Measurements from ENCODE around the gene PLA2G4F. TPM values are rescaled to one million over a fixed set of nuclear protein-coding genes. Genes with fewer than 3 reads are reported as not detected.

PLA2G4F gene, protein sequence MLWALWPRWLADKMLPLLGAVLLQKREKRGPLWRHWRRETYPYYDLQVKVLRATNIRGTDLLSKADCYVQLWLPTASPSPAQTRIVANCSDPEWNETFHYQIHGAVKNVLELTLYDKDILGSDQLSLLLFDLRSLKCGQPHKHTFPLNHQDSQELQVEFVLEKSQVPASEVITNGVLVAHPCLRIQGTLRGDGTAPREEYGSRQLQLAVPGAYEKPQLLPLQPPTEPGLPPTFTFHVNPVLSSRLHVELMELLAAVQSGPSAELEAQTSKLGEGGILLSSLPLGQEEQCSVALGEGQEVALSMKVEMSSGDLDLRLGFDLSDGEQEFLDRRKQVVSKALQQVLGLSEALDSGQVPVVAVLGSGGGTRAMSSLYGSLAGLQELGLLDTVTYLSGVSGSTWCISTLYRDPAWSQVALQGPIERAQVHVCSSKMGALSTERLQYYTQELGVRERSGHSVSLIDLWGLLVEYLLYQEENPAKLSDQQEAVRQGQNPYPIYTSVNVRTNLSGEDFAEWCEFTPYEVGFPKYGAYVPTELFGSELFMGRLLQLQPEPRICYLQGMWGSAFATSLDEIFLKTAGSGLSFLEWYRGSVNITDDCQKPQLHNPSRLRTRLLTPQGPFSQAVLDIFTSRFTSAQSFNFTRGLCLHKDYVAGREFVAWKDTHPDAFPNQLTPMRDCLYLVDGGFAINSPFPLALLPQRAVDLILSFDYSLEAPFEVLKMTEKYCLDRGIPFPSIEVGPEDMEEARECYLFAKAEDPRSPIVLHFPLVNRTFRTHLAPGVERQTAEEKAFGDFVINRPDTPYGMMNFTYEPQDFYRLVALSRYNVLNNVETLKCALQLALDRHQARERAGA
- not detected in 2 replicates for total RNA-seq (ENCODE audit: low replicate concordance)

DNA sequence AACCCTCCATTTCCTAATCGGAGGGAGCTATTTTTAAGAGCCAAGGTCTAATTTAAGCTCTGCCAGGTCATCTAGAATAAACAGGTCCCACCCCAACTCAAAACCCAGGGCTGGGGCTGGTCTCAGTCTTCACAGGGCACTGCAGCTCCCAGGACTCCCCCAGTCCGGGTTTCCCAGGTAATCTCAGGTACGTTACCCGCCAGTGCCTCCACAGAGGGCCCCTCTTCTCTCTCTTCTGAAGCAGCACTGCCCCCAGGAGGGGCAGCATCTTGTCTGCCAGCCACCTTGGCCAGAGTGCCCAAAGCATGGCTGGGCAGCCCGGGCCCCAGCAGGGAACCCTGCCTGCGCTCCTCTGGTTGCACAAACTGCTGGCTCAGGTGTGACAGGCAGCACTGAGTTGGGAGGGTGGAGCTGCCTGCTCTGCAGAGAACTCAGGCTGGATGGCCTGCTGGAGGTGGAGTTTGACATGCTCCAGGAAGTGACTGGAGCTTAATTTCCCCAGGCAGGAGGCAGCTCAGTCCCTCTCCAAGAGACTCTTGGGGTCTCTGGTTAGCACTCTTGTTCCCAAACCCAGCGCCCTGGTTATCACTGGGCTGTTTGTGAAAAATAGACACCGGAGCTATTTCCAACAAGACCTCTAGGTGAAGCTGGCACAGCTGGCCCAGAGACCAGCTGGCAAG is at the start of gene PLA2G4F:
Gene PLA2G4F (minus strand): TSS at position 394 of the 680 bp plus-strand sequence. CDS start 87 bp downstream, at position 307.

GRCh38 chr15:42094512-42094963 is 61.9 kb downstream of the PLA2G4F start, which contains the start of gene PLA2G4D:
Gene PLA2G4D (minus strand): TSS chr15:42094562. CDS start chr15:42094459, 103 bp downstream.

Other genes starting within 250 kb of the PLA2G4F start
- 6.2 and 19.2 TPM in 2 replicates for gene EHD4, start 184.1 kb downstream of the PLA2G4F start, total RNA-seq (ENCODE audit: low replicate concordance)
- gene PLA2G4E, start 135.6 kb downstream of the PLA2G4F start, total RNA-seq (ENCODE audit: low replicate concordance): not detected in 2 replicates
- not detected in 2 replicates for gene PLA2G4D, start 62.1 kb downstream of the PLA2G4F start, total RNA-seq (ENCODE audit: low replicate concordance)
- 32.3 and 39.1 TPM in 2 replicates for gene VPS39, start 51.7 kb upstream of the PLA2G4F start, total RNA-seq (ENCODE audit: low replicate concordance)
- gene GANC, start 116.6 kb upstream of the PLA2G4F start, total RNA-seq (ENCODE audit: low replicate concordance): 11.4 and 12.9 TPM in 2 replicates
- gene TMEM87A, start 116.8 kb upstream of the PLA2G4F start, total RNA-seq (ENCODE audit: low replicate concordance): 34.4 and 35.1 TPM in 2 replicates
- gene CAPN3, start 202.9 kb upstream of the PLA2G4F start, total RNA-seq (ENCODE audit: low replicate concordance): 0.60 and 2.6 TPM in 2 replicates